Measurements from ENCODE around the gene RPL34. TPM values are rescaled to one million over a fixed set of nuclear protein-coding genes. Genes with fewer than 3 reads are reported as not detected.
A peak's percentile ranks its signal among the peaks of the same experiment; 100 is the strongest.

Gene RPL34
- total and polyA plus RNA-seq, 2 of the 8 experiments (the other 6 are each of a cell fraction or from before 2014, with no cell fraction given) = 1,430 to 2,987 TPM

DNA sequence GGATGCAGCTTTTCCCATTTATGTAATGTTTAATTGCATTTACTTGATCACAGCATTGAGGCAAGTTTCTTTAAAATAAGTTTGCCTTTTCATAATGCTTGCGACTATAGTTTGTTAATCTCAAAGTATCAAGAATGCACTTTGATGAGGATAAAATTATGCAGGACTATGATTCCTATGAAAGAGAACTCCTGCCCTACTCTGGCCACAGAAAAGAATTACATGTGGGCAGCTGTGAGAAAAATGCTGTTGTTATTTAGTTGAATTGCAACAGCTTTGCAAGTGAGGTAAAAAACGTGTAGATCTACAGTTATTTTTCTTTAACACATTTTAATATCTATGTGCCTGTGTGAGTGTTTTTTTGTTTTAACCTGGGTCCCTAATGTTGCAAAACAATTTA lies 17.5 kb downstream of the RPL34 start:
- H3K23ac ChIP-seq (ENCODE audit: insufficient read length) = no peak overlapping the region
- H3K4me2 ChIP-seq (ENCODE audit: insufficient read depth in 1 of 2, low read depth in 2 of 2, low read length in 2 of 2) = no peak overlapping the region
- peaks cover 0 to 2% of the 10 kb centered on the region in 2 experiments for H4K20me1 ChIP-seq (replicated peaks in 1 of 2; ENCODE audit: control insufficient read depth in 1 of 2, insufficient read depth in 2 of 2, low read length in 2 of 2)
- H3K56ac ChIP-seq (replicated peaks; ENCODE audit: insufficient read length, low read depth, low read length) = no peak overlapping the region
- no peak overlapping the region for H3K14ac ChIP-seq (ENCODE audit: insufficient read length)
- peaks cover 0 to 35% (median 16%) of the 10 kb centered on the region in 4 experiments; a peak in 6 of 8 replicates for H3K36me3 ChIP-seq (ENCODE audit: control insufficient read depth in 2 of 4, insufficient read depth in 4 of 4, low read length in 3 of 4)
- H3K9me3 ChIP-seq (ENCODE audit: insufficient read depth in 2 of 2, low read depth in 1 of 2, low read length in 1 of 2) = no peaks in the 10 kb centered on the region
- H3K18ac ChIP-seq (ENCODE audit: extremely low read depth, low read length) = no peak overlapping the region
- no peak overlapping the region for H2AFZ ChIP-seq (ENCODE audit: low read length)
- H2BK20ac ChIP-seq (ENCODE audit: low read length) = no peak overlapping the region
- H3K27me3 ChIP-seq (replicated peaks in 1 of 4; ENCODE audit: control insufficient read depth in 3 of 4, extremely low read depth in 1 of 4, insufficient read depth in 3 of 4, low read length in 3 of 4) = no peaks in the 10 kb centered on the region
- FAIRE-seq (no peak), DNase-seq (ENCODE audit: low read depth in 1 of 2, low spot score in 2 of 2) (no peak)
- H3K23me2 ChIP-seq (ENCODE audit: low read depth, low read length) = no peaks in the 10 kb centered on the region
- H4K91ac ChIP-seq (replicated peaks; ENCODE audit: insufficient read length, low read length) = no peak overlapping the region
- no peak overlapping the region for H3K27ac ChIP-seq (ENCODE audit: low read depth, low read length)
- no peak overlapping the region for H2BK15ac ChIP-seq (ENCODE audit: low read length)
- no peaks in the 10 kb centered on the region for H3K4me1 ChIP-seq (replicated peaks in 1 of 4; ENCODE audit: control insufficient read depth in 3 of 4, insufficient read depth in 4 of 4, low read length in 3 of 4)
- ChIA-PET CTCF (ENCODE audit: partially characterized antibody) (interaction anchor here (1.0 to 1.7 kb wide), 5 partner anchors 12 to 607 kb away, joined by 3 to 6 read pairs (median 4); partner anchors contain the start of gene OSTC), POLR2A (ENCODE audit: partially characterized antibody) (interaction anchor here (0.8 to 4.4 kb wide), 5 partner anchors 8 to 18 kb away, joined by 3 to 27 read pairs (median 4); partner anchors contain the start of gene RPL34)
- H3K9ac ChIP-seq (replicated peaks in 1 of 4; ENCODE audit: extremely low read depth in 1 of 4, low read depth in 3 of 4, low read length in 3 of 4) = no peak overlapping the region
- no peak overlapping the region for H3K4ac ChIP-seq (replicated peaks; ENCODE audit: insufficient read length, low read depth, low read length)
- H2AK5ac ChIP-seq (ENCODE audit: low read depth, low read length) = no peak overlapping the region
- no peak overlapping the region for H2BK5ac ChIP-seq (ENCODE audit: low read depth, low read length)
- no peak overlapping the region for H2BK12ac ChIP-seq (ENCODE audit: low read depth, low read length)
- no peak overlapping the region for H2BK120ac ChIP-seq (replicated peaks; ENCODE audit: low read depth, low read length)
- no peak overlapping the region for H4K8ac ChIP-seq (ENCODE audit: extremely low read depth, insufficient read depth, low read length)
- H3K79me1 ChIP-seq (ENCODE audit: low read depth, low read length) = no peaks in the 10 kb centered on the region
- TF ChIP-seq RFX5 (IDR thresholded peaks at IDR 0.05; ENCODE audit: borderline replicate concordance, low read depth, low read length) (no peak), SP1 (IDR thresholded peaks at IDR 0.05; ENCODE audit: low read depth, low read length) (no peak), TEAD4 (IDR thresholded peaks at IDR 0.05; ENCODE audit: low read depth, low read length) (no peak), RAD21 (IDR thresholded peaks at IDR 0.05 in 1 of 2, conservative IDR thresholded peaks at IDR 0.05 in 1 of 2; ENCODE audit: low read depth in 2 of 2, low read length in 2 of 2) (0 out of 4 replicates have a peak, but pooled peaks of 1 of the 2 experiments have one; percentile 6), BACH1 (IDR thresholded peaks at IDR 0.05; ENCODE audit: low read length) (no peak), TCF12 (IDR thresholded peaks at IDR 0.05; ENCODE audit: low read depth, low read length) (no peak)
- 78% methylated on average over 2 of the region's 2 CpGs; no CpG with 5 or more reads in 1 of the 2 experiments for WGBS, 2 experiments (ENCODE audit: extremely low coverage in 1 of 2, insufficient coverage in 1 of 2, insufficient read length in 1 of 2, insufficient replicate concordance in 2 of 2, low coverage in 1 of 2, low lambda C conversion rate in 2 of 2, missing lambda C conversion rate in 1 of 2)
- H3K79me2 ChIP-seq (ENCODE audit: control insufficient read depth in 1 of 2, insufficient read depth in 2 of 2, low read length in 2 of 2) = no peaks in the 10 kb centered on the region
- no peak overlapping the region for H4K5ac ChIP-seq (ENCODE audit: insufficient read length, low read depth, low read length)
- no peak overlapping the region for H3K4me3 ChIP-seq (ENCODE audit: extremely low read depth in 1 of 4, insufficient read depth in 2 of 4, low read depth in 3 of 4, low read length in 4 of 4)

Data from H1 (cell line).